OCI-LY3 (cell line): ENCODE measurements around the gene MS4A10.

Experiments used
- EZH2phosphoT487 ChIP-seq: fragments of 200-600 bp; shearing (Covaris generic); IDR thresholded peaks from 2 replicates; pipeline ENCODE4 v1.6.1; 2018; ENCODE audit warnings: antibody characterized with exemption, mixed run types, low read depth
- TF ChIP-seq, protein P1 (sequence below): fragments of 200-600, 300-600 bp; sonication (generic); IDR thresholded peaks from 2 replicates; pipeline ENCODE4 v1.5.1; 2014; ENCODE audit warnings: antibody characterized with exemption, low read length, low read depth

GRCh38 chr11:60754887-60755286, 30.2 kb upstream of the MS4A10 start:
- TF ChIP-seq, protein P1, sequence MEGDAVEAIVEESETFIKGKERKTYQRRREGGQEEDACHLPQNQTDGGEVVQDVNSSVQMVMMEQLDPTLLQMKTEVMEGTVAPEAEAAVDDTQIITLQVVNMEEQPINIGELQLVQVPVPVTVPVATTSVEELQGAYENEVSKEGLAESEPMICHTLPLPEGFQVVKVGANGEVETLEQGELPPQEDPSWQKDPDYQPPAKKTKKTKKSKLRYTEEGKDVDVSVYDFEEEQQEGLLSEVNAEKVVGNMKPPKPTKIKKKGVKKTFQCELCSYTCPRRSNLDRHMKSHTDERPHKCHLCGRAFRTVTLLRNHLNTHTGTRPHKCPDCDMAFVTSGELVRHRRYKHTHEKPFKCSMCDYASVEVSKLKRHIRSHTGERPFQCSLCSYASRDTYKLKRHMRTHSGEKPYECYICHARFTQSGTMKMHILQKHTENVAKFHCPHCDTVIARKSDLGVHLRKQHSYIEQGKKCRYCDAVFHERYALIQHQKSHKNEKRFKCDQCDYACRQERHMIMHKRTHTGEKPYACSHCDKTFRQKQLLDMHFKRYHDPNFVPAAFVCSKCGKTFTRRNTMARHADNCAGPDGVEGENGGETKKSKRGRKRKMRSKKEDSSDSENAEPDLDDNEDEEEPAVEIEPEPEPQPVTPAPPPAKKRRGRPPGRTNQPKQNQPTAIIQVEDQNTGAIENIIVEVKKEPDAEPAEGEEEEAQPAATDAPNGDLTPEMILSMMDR, result no peak
- TF ChIP-seq EZH2phosphoT487, result no peak
